Liver (tissue), 9 donors: ENCODE measurements around the gene INPP4B. TPM values are rescaled to one million over a fixed set of nuclear protein-coding genes. Genes with fewer than 3 reads are reported as not detected.

Experiments
- DNase-seq: peaks from one replicate; pipeline ENCODE4 v3.0.0-alpha.2; 2017; ENCODE audit warnings: low spot score
- H3K27ac ChIP-seq, 2 donors: one replicate each; pipeline ENCODE4 v1.7.0; 2013; ENCODE audit warnings: inconsistent platforms in 2 of 2, low read length in 2 of 2, control low read depth in 1 of 2, low read depth in 1 of 2, mild to moderate bottlenecking in 1 of 2
- H3K27me3 ChIP-seq, 4 donors: one replicate each; pipeline versions ENCODE4 v1.6.1 to v1.7.0; 2013; ENCODE audit warnings: low read length in 3 of 4, inconsistent platforms in 1 of 4, mild to moderate bottlenecking in 1 of 4, moderate library complexity in 1 of 4; ENCODE audit not compliant: control insufficient read depth in 4 of 4, insufficient read depth in 4 of 4
- H3K36me3 ChIP-seq, 4 donors: one replicate each; pipeline versions ENCODE4 v1.6.1 to v1.7.0; 2013; ENCODE audit warnings: low read length in 3 of 4, mild to moderate bottlenecking in 3 of 4, low read depth in 1 of 4, moderate library complexity in 1 of 4; ENCODE audit not compliant: control insufficient read depth in 4 of 4, insufficient read depth in 3 of 4
- H3K4me1 ChIP-seq, 4 donors: one replicate each; pipeline versions ENCODE4 v1.6.1 to v1.7.0; 2013; ENCODE audit warnings: low read length in 3 of 4, mild to moderate bottlenecking in 3 of 4, moderate library complexity in 1 of 4; ENCODE audit not compliant: control insufficient read depth in 4 of 4, insufficient read depth in 4 of 4
- H3K4me3 ChIP-seq, 3 donors: one replicate each; pipeline versions ENCODE4 v1.6.1 to v1.7.0; 2013; ENCODE audit warnings: low read length in 3 of 3, control low read depth in 1 of 3, low read depth in 1 of 3, mild to moderate bottlenecking in 1 of 3
- H3K9ac ChIP-seq, 2 donors: one replicate each; pipeline ENCODE4 v1.7.0; 2013; ENCODE audit warnings: low read length in 2 of 2, mild to moderate bottlenecking in 2 of 2, moderate library complexity in 2 of 2, control low read depth in 1 of 2, low read depth in 1 of 2
- H3K9me3 ChIP-seq, 4 donors: one replicate each; pipeline versions ENCODE4 v1.6.1 to v1.7.0; 2013; ENCODE audit warnings: low read length in 3 of 4; ENCODE audit not compliant: control insufficient read depth in 4 of 4
- CTCF ChIP-seq: fragments of 150-350 bp; IDR thresholded peaks from 2 replicates; pipeline ENCODE4 v1.5.1; 2017; ENCODE audit warnings: improper control_type of control experiment, low read depth, low read length; ENCODE audit not compliant: missing input control
- EGR1 ChIP-seq, 2 donors: IDR thresholded peaks; 2 replicates each; pipeline ENCODE4 v1.6.1; 2016 to 2018; ENCODE audit warnings: antibody characterized with exemption in 2 of 2, low read depth in 2 of 2
- FOXA1 ChIP-seq: IDR thresholded peaks from 2 replicates; pipeline ENCODE4 v1.6.1; 2016; ENCODE audit warnings: antibody characterized with exemption
- FOXA2 ChIP-seq: IDR thresholded peaks from 2 replicates; pipeline ENCODE4 v1.6.1; 2016; ENCODE audit warnings: antibody characterized with exemption
- GABPA ChIP-seq, 2 donors: IDR thresholded peaks in 1 of 2; conservative IDR thresholded peaks in 1 of 2; 2 replicates each; pipeline ENCODE4 v1.6.1; 2016; ENCODE audit warnings: antibody characterized with exemption in 2 of 2, mild to moderate bottlenecking in 1 of 2, moderate library complexity in 1 of 2
- HNF4A ChIP-seq, 2 donors: conservative IDR thresholded peaks; 2 replicates each; pipeline ENCODE4 v1.6.1; 2016; ENCODE audit warnings: antibody characterized with exemption in 2 of 2, mild to moderate bottlenecking in 2 of 2
- HNF4G ChIP-seq: IDR thresholded peaks from 2 replicates; pipeline ENCODE4 v1.6.1; 2016; ENCODE audit warnings: antibody characterized with exemption
- JUND ChIP-seq, 2 donors: IDR thresholded peaks; 2 replicates each; pipeline ENCODE4 v1.6.1; 2016; ENCODE audit warnings: antibody characterized with exemption in 2 of 2
- MAX ChIP-seq: IDR thresholded peaks from 2 replicates; pipeline ENCODE4 v1.6.1; 2016; ENCODE audit warnings: antibody characterized with exemption
- NR2F2 ChIP-seq: IDR thresholded peaks from 2 replicates; pipeline ENCODE4 v1.6.1; 2016; ENCODE audit warnings: antibody characterized with exemption
- RAD21 ChIP-seq, 2 donors: IDR thresholded peaks; 2 replicates each; pipeline ENCODE4 v1.6.1; 2016; ENCODE audit warnings: antibody characterized with exemption in 2 of 2, mild to moderate bottlenecking in 2 of 2
- REST ChIP-seq: IDR thresholded peaks from 2 replicates; pipeline ENCODE4 v1.6.1; 2016; ENCODE audit warnings: antibody characterized with exemption, mild to moderate bottlenecking
- RXRA ChIP-seq, 2 donors: IDR thresholded peaks; 2 replicates each; pipeline ENCODE4 v1.6.1; 2017 to 2018; ENCODE audit warnings: antibody characterized with exemption in 2 of 2, mild to moderate bottlenecking in 1 of 2
- SP1 ChIP-seq: IDR thresholded peaks from 2 replicates; pipeline ENCODE4 v1.6.1; 2018; ENCODE audit warnings: antibody characterized with exemption, mild to moderate bottlenecking
- TAF1 ChIP-seq: conservative IDR thresholded peaks from 2 replicates; pipeline ENCODE4 v1.6.1; 2016; ENCODE audit warnings: antibody characterized with exemption, mild to moderate bottlenecking
- YY1 ChIP-seq: IDR thresholded peaks from 2 replicates; pipeline ENCODE4 v1.6.1; 2016; ENCODE audit warnings: antibody characterized with exemption, mild to moderate bottlenecking
- ZBTB33 ChIP-seq: IDR thresholded peaks from 2 replicates; pipeline ENCODE4 v1.6.1; 2016; ENCODE audit warnings: antibody characterized with exemption
- WGBS: extraction: QIAGEN DNeasy Blood & Tissue Kit; methylation state at CpG from one replicate; pipeline ENCODE4 v1.1.7; 2013; 5-methylcytosine and 5-hydroxymethylcytosine counted together
- polyA plus RNA-seq, 2 donors: library from polyadenylated mRNA; stranded (reverse) in 1 of 2; unstranded in 1 of 2; fragments of 200-250 nt in 1 of 2; fragments of >200 nt in 1 of 2; fragmentation: Nextera tagmentation in 1 of 2; extraction: Ambion mirVana in 1 of 2; gene quantifications; one replicate each; pipeline versions ENCODE4 v1.2.1 to v1.2.3, GENCODE V29; 2013 to 2015
- total RNA-seq, 2 donors: library from RNA; depleted of rRNA; stranded (reverse); fragments of >200 nt; gene quantifications; one replicate each; pipeline ENCODE4 v1.2.3, GENCODE V29; 2014
- donor health status: healthy.
- donor health status: healthy.
- donor health status: healthy.
- donor health status: healthy.
- donor health status: healthy.

INPP4B gene
- total and polyA plus RNA-seq, 4 donors, result 0.43 to 2.8 (median 1.6) TPM

- no peak for TF ChIP-seq REST
- TF ChIP-seq JUND (IDR thresholded peaks at IDR 0.05), result no peak
- no peak for TF ChIP-seq RAD21 (IDR thresholded peaks at IDR 0.05)
Observed at GRCh38 chr4:142721187-142721586, 124.9 kb downstream of the INPP4B start (continued).

- no peak overlapping the region for H3K27ac ChIP-seq
- H3K4me3 ChIP-seq, result no peak overlapping the region
- no peak for DNase-seq
- TF ChIP-seq TAF1, result no peak
- TF ChIP-seq EGR1 (IDR thresholded peaks at IDR 0.05; ENCODE audit: low read depth in 2 of 2), result no peak
- peak; percentile 44 for TF ChIP-seq CTCF
- TF ChIP-seq HNF4G, result no peak
- TF ChIP-seq RAD21 (IDR thresholded peaks at IDR 0.05), result peak; percentile 86
- H3K4me1 ChIP-seq, result no peaks in the 10 kb centered on the region
- H3K36me3 ChIP-seq, result no peaks in the 10 kb centered on the region
- no peaks in the 10 kb centered on the region for H3K9me3 ChIP-seq
- WGBS, result 53% methylated on average over 5 of the region's 5 CpGs
- H3K27me3 ChIP-seq, result no peaks in the 10 kb centered on the region
- H3K9ac ChIP-seq, result no peak overlapping the region
Observed at GRCh38 chr4:142719854-142720541, 126.1 kb downstream of the INPP4B start.

- Histone ChIP-seq H3K9me3 (no peaks in the 10 kb centered on the region), H3K27ac (no peak overlapping the region), H3K27me3 (no peaks in the 10 kb centered on the region), H3K4me3 (no peak overlapping the region), H3K4me1 (peaks cover 0 to 2% (median 0%) of the 10 kb centered on the region in 4 donors), H3K9ac (no peak overlapping the region), H3K36me3 (no peaks in the 10 kb centered on the region)
- DNase-seq, result no peak
- TF ChIP-seq TAF1 (no peak), GABPA (IDR thresholded peaks at IDR 0.05 in 1 of 2, conservative IDR thresholded peaks at IDR 0.05 in 1 of 2) (no peak), SP1 (no peak), YY1 (no peak), JUND (IDR thresholded peaks at IDR 0.05) (no peak), MAX (no peak), RXRA (IDR thresholded peaks at IDR 0.05) (no peak), ZBTB33 (no peak), HNF4A (conservative IDR thresholded peaks at IDR 0.05) (no peak), FOXA2 (no peak), CTCF (no peak), HNF4G (no peak), NR2F2 (no peak), FOXA1 (no peak), EGR1 (IDR thresholded peaks at IDR 0.05; ENCODE audit: low read depth in 2 of 2) (no peak)
Observed at GRCh38 chr4:142718981-142719380, 127.1 kb downstream of the INPP4B start.
